HG03354 (cell line): ENCODE results near the gene ROBO1.

Source experiments
- ATAC-seq: cut with Tn5 transposase; IDR thresholded peaks from one replicate; pipeline ENCODE4 v1.9.1; 2021; ENCODE audit warnings: mild to moderate bottlenecking; ENCODE audit not compliant: unreplicated experiment, poor library complexity, severe bottlenecking

The ROBO1 gene

GRCh38 chr3:79146024-79146423 is 621.8 kb downstream of the ROBO1 start:
- ATAC-seq = no peak

GRCh38 chr3:79140708-79141107 is 627.1 kb downstream of the ROBO1 start:
- ATAC-seq = no peak

GRCh38 chr3:79139395-79140068 is 628.3 kb downstream of the ROBO1 start:
- ATAC-seq = no peak

- no peak for ATAC-seq
These were observed 642.3 kb downstream of the ROBO1 start for GRCh38 chr3:79125313-79125984.

GRCh38 chr3:79115458-79115857 is 652.3 kb downstream of the ROBO1 start:
- no peak for ATAC-seq

- ATAC-seq = no peak
These were observed 653.9 kb downstream of the ROBO1 start for GRCh38 chr3:79113876-79114275.

GRCh38 chr3:79111375-79112052 is 656.3 kb downstream of the ROBO1 start:
- no peak for ATAC-seq

GRCh38 chr3:79109754-79110153 is 658.0 kb downstream of the ROBO1 start:
- ATAC-seq = no peak

GRCh38 chr3:79103307-79103706 is 664.5 kb downstream of the ROBO1 start:
- ATAC-seq = no peak

GRCh38 chr3:79097964-79098660 is 669.7 kb downstream of the ROBO1 start:
- no peak for ATAC-seq

- no peak for ATAC-seq
These were observed 673.1 kb downstream of the ROBO1 start for GRCh38 chr3:79094654-79095053.

GRCh38 chr3:79086514-79086913 is 681.3 kb downstream of the ROBO1 start:
- peak; percentile 98 for ATAC-seq

- ATAC-seq = no peak
These were observed 682.6 kb downstream of the ROBO1 start for GRCh38 chr3:79085171-79085570.

GRCh38 chr3:79081335-79081734 is 686.5 kb downstream of the ROBO1 start:
- no peak for ATAC-seq

- ATAC-seq = no peak
These were observed 693.2 kb downstream of the ROBO1 start for GRCh38 chr3:79074558-79074957.

- no peak for ATAC-seq
These were observed 700.1 kb downstream of the ROBO1 start for GRCh38 chr3:79067734-79068133.

GRCh38 chr3:79066481-79066880 is 701.3 kb downstream of the ROBO1 start:
- ATAC-seq = no peak

GRCh38 chr3:79063624-79064023 is 704.2 kb downstream of the ROBO1 start:
- no peak for ATAC-seq

GRCh38 chr3:79057756-79058155 is 710.0 kb downstream of the ROBO1 start:
- ATAC-seq = no peak

GRCh38 chr3:79056498-79056897 is 711.3 kb downstream of the ROBO1 start:
- no peak for ATAC-seq
